Activated naive CD8-positive, alpha-beta T cell treated with anti-CD3 and anti-CD28 coated beads for 36 hours (primary cell): ENCODE measurements around the gene IGF1. TPM values are rescaled to one million over a fixed set of nuclear protein-coding genes. Genes with fewer than 3 reads are reported as not detected.
A peak's percentile ranks its signal among the peaks of the same experiment; 100 is the strongest.
"Not testable (repeated sequence)": the region's sequence is repeated elsewhere in the genome, so short reads cannot be mapped to it uniquely, and the experiment has no call there.

Experiments used
- DNase-seq: peaks from one replicate; pipeline ENCODE4 v3.0.0; 2021
- H3K27ac Mint-ChIP-seq: one replicate; pipeline ENCODE4 v1.8.0; 2022; ENCODE audit warnings: mild to moderate bottlenecking, moderate library complexity, mixed read lengths
- H3K27me3 Mint-ChIP-seq: one replicate; pipeline ENCODE4 v1.8.0; 2022; ENCODE audit warnings: mild to moderate bottlenecking, mixed read lengths
- H3K36me3 Mint-ChIP-seq: one replicate; pipeline ENCODE4 v1.8.0; 2021; ENCODE audit warnings: mild to moderate bottlenecking, mixed read lengths
- H3K4me1 Mint-ChIP-seq: one replicate; pipeline ENCODE4 v1.8.0; 2021; ENCODE audit warnings: mixed read lengths
- H3K4me3 Mint-ChIP-seq: one replicate; pipeline ENCODE4 v1.8.0; 2022; ENCODE audit warnings: mild to moderate bottlenecking, moderate library complexity, mixed read lengths
- H3K9me3 Mint-ChIP-seq: one replicate; pipeline ENCODE4 v1.8.0; 2022; ENCODE audit warnings: mixed read lengths
- total RNA-seq, 2 experiments: library from RNA; stranded (reverse); gene quantifications; one replicate each; pipeline ENCODE4 v1.2.3, GENCODE V29; 2021

Gene IGF1
- total RNA-seq, 2 experiments from 2014 or later: 2.1 to 2.3 TPM

GRCh38 chr12:102372087-102372486 is 108.3 kb downstream of the IGF1 start:
- Mint-ChIP-seq H3K9me3 (peaks cover 13% of the 10 kb centered on the region), H3K27ac (no peak overlapping the region), H3K4me1 (peaks cover 12% of the 10 kb centered on the region), H3K27me3 (peaks cover 11% of the 10 kb centered on the region), H3K36me3 (peaks cover 3% of the 10 kb centered on the region), H3K4me3 (no peak overlapping the region)
- DNase-seq: no peak

- DNase-seq: peak; percentile 2
- H3K27ac Mint-ChIP-seq: peak overlapping the region; percentile 6
- H3K4me1 Mint-ChIP-seq: peaks cover 12% of the 10 kb centered on the region
- H3K36me3 Mint-ChIP-seq: peaks cover 3% of the 10 kb centered on the region
- no peak overlapping the region for H3K4me3 Mint-ChIP-seq
- H3K9me3 Mint-ChIP-seq: peaks cover 13% of the 10 kb centered on the region
- peaks cover 11% of the 10 kb centered on the region for H3K27me3 Mint-ChIP-seq
Observed at GRCh38 chr12:102371165-102371564, 109.2 kb downstream of the IGF1 start.

GRCh38 chr12:102369876-102370275 is 110.5 kb downstream of the IGF1 start:
- DNase-seq: no peak
- Mint-ChIP-seq H3K4me1 (peaks cover 12% of the 10 kb centered on the region), H3K4me3 (no peak overlapping the region), H3K9me3 (peaks cover 13% of the 10 kb centered on the region), H3K27ac (no peak overlapping the region), H3K27me3 (peaks cover 11% of the 10 kb centered on the region), H3K36me3 (peaks cover 3% of the 10 kb centered on the region)

GRCh38 chr12:102365365-102365764 is 115.0 kb downstream of the IGF1 start:
- no peak for DNase-seq
- Mint-ChIP-seq H3K4me1 (no peaks in the 10 kb centered on the region), H3K4me3 (no peak overlapping the region), H3K27ac (no peak overlapping the region), H3K36me3 (no peaks in the 10 kb centered on the region), H3K9me3 (peaks cover 12% of the 10 kb centered on the region), H3K27me3 (peaks cover 33% of the 10 kb centered on the region)

GRCh38 chr12:102364709-102365108 is 115.7 kb downstream of the IGF1 start:
- H3K9me3 Mint-ChIP-seq: peaks cover 12% of the 10 kb centered on the region
- no peak overlapping the region for H3K4me3 Mint-ChIP-seq
- DNase-seq: no peak
- H3K27ac Mint-ChIP-seq: no peak overlapping the region
- H3K36me3 Mint-ChIP-seq: no peaks in the 10 kb centered on the region
- H3K27me3 Mint-ChIP-seq: peaks cover 39% of the 10 kb centered on the region
- no peaks in the 10 kb centered on the region for H3K4me1 Mint-ChIP-seq

GRCh38 chr12:102356690-102357089 is 123.7 kb downstream of the IGF1 start:
- Mint-ChIP-seq H3K27ac (no peak overlapping the region), H3K27me3 (peaks cover 37% of the 10 kb centered on the region), H3K36me3 (no peaks in the 10 kb centered on the region), H3K4me1 (no peaks in the 10 kb centered on the region), H3K4me3 (no peak overlapping the region), H3K9me3 (peaks cover 20% of the 10 kb centered on the region)
- no peak for DNase-seq

GRCh38 chr12:102354281-102354680 is 126.1 kb downstream of the IGF1 start:
- H3K27me3 Mint-ChIP-seq: peaks cover 24% of the 10 kb centered on the region
- H3K9me3 Mint-ChIP-seq: peaks cover 20% of the 10 kb centered on the region
- H3K27ac Mint-ChIP-seq, H3K4me1 Mint-ChIP-seq, DNase-seq, H3K36me3 Mint-ChIP-seq, H3K4me3 Mint-ChIP-seq: not testable (repeated sequence)

- H3K27me3 Mint-ChIP-seq: peaks cover 21% of the 10 kb centered on the region
- peaks cover 20% of the 10 kb centered on the region for H3K9me3 Mint-ChIP-seq
- no peaks in the 10 kb centered on the region for H3K4me1 Mint-ChIP-seq
- no peak overlapping the region for H3K27ac Mint-ChIP-seq
- DNase-seq: no peak
- H3K4me3 Mint-ChIP-seq: no peak overlapping the region
- no peaks in the 10 kb centered on the region for H3K36me3 Mint-ChIP-seq
Observed at GRCh38 chr12:102351322-102351721, 129.0 kb downstream of the IGF1 start.

GRCh38 chr12:102350070-102350469 is 130.3 kb downstream of the IGF1 start:
- H3K9me3 Mint-ChIP-seq: peaks cover 15% of the 10 kb centered on the region
- no peaks in the 10 kb centered on the region for H3K4me1 Mint-ChIP-seq
- DNase-seq: no peak
- H3K27me3 Mint-ChIP-seq: peaks cover 21% of the 10 kb centered on the region
- H3K27ac Mint-ChIP-seq: no peak overlapping the region
- no peak overlapping the region for H3K4me3 Mint-ChIP-seq
- H3K36me3 Mint-ChIP-seq: no peaks in the 10 kb centered on the region

- H3K27me3 Mint-ChIP-seq: peaks cover 26% of the 10 kb centered on the region
- H3K9me3 Mint-ChIP-seq: peaks cover 11% of the 10 kb centered on the region
- H3K27ac Mint-ChIP-seq: no peak overlapping the region
- no peak overlapping the region for H3K4me3 Mint-ChIP-seq
- no peaks in the 10 kb centered on the region for H3K36me3 Mint-ChIP-seq
- no peak for DNase-seq
- H3K4me1 Mint-ChIP-seq: no peaks in the 10 kb centered on the region
Observed at GRCh38 chr12:102349079-102349478, 131.3 kb downstream of the IGF1 start.

- H3K4me3 Mint-ChIP-seq: no peak overlapping the region
Observed at GRCh38 chr12:102347811-102348210, 132.6 kb downstream of the IGF1 start.

More at GRCh38 chr12:102347811-102348210, 132.6 kb downstream of the IGF1 start:
- Mint-ChIP-seq H3K36me3 (no peaks in the 10 kb centered on the region), H3K27me3 (peaks cover 31% of the 10 kb centered on the region), H3K9me3 (peaks cover 6% of the 10 kb centered on the region), H3K27ac (no peak overlapping the region), H3K4me1 (no peaks in the 10 kb centered on the region)
- no peak for DNase-seq
